Omental fat pad (tissue), 4 donors: ENCODE measurements around the gene ACAD8. TPM values are rescaled to one million over a fixed set of nuclear protein-coding genes. Genes with fewer than 3 reads are reported as not detected.

ENCODE experiments used
- ATAC-seq: fragments of 150-250 bp; one replicate; pipeline ENCODE4 v1.9.1; 2016; ENCODE audit warnings: mild to moderate bottlenecking, moderate library complexity; ENCODE audit not compliant: low FRiP score
- DNase-seq: peaks from one replicate; pipeline ENCODE4 v3.0.0-alpha.2; 2019; ENCODE audit warnings: low spot score
- total RNA-seq, 4 donors: library from RNA; depleted of rRNA; stranded (reverse); fragments of >200 nt; gene quantifications; one replicate each; pipeline ENCODE4 v1.1.0, GENCODE V29; 2016
- TF ChIP-seq, protein P1 (sequence below), 3 donors: fragments of 450-650 bp; IDR thresholded peaks; one replicate each; pipeline ENCODE4 v1.5.1; 2016 to 2017; ENCODE audit warnings: antibody characterized with exemption in 3 of 3, mild to moderate bottlenecking in 3 of 3, moderate library complexity in 2 of 3

The ACAD8 gene
- total RNA-seq, 4 donors from 2014 or later, result 21.4 to 33.4 (median 28.2) TPM

DNA sequence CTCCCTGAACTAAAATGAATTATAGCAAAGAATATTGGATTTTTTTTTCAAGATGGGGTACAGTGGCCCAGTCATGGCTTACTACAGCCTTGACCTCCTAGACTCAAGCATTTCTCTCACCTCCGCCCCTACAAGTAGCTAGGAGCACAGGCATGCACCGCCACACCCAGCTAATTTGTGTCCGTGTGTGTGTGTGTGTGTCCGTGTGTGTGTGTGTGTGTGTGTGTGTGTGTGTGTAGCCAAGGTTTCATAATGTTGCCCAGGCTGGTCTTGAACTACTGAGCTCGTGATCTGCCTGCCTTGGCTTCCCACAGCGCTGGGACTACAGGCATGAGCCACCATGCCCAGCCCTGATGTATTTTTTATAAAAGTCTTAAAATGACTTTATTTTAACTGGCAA is 12.8 kb upstream of the ACAD8 start:
- ATAC-seq (no peak), DNase-seq (no peak)
- TF ChIP-seq, protein P1, sequence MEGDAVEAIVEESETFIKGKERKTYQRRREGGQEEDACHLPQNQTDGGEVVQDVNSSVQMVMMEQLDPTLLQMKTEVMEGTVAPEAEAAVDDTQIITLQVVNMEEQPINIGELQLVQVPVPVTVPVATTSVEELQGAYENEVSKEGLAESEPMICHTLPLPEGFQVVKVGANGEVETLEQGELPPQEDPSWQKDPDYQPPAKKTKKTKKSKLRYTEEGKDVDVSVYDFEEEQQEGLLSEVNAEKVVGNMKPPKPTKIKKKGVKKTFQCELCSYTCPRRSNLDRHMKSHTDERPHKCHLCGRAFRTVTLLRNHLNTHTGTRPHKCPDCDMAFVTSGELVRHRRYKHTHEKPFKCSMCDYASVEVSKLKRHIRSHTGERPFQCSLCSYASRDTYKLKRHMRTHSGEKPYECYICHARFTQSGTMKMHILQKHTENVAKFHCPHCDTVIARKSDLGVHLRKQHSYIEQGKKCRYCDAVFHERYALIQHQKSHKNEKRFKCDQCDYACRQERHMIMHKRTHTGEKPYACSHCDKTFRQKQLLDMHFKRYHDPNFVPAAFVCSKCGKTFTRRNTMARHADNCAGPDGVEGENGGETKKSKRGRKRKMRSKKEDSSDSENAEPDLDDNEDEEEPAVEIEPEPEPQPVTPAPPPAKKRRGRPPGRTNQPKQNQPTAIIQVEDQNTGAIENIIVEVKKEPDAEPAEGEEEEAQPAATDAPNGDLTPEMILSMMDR (IDR thresholded peaks at IDR 0.05), result no peak

DNA sequence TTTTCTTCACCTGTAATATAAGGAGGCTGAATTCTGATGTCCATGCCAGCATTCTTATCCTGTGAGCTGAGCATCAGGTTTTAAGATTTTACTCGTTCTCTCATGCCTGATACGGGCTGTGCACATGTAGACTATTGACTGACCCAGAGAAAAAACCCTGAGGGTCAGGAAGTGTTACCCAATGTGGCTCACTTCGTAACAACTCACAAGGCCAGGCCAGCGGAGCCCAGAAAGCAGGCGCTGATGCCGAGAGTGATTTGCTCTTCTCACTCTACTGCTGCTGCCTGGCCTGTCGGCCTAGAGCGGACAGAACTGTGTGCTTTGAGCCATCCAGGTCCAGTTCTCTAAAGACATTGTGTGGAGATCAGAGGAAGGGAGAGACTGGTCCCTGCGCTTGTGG is 11.0 kb upstream of the ACAD8 start:
- ATAC-seq (no peak), DNase-seq (no peak)
- TF ChIP-seq, protein P1 (IDR thresholded peaks at IDR 0.05), result no peak

DNA sequence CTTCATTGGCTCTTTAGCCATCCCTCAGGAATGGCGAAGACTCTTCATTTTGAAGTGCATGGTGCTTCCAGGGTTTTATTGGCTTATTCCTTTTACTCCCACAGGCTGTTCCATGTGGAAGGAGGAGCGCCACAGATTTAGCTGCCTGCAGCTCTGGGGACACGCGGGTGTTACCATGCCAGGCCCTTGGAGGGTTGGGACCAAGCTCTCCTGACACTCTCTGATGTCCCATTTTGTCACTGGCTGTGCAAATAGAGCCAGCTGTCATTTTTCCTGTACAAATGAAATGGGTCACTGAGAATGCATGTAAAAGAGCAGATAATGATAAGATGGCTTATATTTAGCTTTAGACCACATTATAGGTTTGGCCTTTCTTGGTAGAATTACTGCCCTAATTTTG is 9.5 kb upstream of the ACAD8 start:
- TF ChIP-seq, protein P1 (IDR thresholded peaks at IDR 0.05), result no peak
- DNase-seq (no peak), ATAC-seq (no peak)

DNA sequence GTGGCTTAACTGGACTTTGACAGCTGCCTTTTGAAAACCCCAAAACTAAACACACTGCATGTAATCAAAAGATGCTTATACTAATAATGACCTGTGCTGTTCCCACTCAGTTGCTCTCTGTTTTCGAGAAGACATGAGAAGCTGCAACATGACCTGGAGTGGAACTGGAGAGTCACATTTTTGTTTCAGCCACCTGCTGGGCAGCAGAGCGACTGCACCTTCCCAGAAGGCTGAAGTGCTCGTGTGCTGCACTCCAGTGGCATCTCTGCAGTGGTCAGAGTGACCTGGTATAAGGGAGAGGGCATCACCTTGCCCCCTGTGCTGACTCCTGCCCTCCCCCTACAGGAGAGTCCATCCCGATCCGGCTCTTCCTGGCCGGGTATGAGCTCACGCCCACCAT is 8.8 kb upstream of the ACAD8 start:
- ATAC-seq (no peak), DNase-seq (no peak)
- TF ChIP-seq, protein P1 (IDR thresholded peaks at IDR 0.05), result no peak

DNA sequence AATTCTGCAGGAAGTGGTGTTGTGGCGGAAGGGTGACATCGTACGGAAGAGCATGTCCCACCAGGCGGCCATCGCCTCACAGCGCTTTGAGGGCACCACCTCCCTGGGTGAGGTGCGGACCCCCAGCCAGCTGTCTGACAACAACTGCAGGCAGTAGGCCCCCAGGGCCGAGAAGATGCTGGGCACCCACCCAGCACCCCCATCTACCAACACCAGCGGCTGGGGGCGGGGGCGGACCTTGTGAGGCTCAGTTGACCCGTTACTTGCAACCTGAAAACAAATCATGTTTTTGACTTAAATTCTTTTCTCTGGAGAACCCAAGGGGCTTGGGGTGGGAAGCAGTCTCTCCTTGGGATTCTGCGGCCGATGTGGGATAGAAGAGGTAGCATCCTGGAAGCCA is 7.9 kb upstream of the ACAD8 start:
- TF ChIP-seq, protein P1 (IDR thresholded peaks at IDR 0.05), result no peak
- ATAC-seq, result no peak
- no peak for DNase-seq

DNA sequence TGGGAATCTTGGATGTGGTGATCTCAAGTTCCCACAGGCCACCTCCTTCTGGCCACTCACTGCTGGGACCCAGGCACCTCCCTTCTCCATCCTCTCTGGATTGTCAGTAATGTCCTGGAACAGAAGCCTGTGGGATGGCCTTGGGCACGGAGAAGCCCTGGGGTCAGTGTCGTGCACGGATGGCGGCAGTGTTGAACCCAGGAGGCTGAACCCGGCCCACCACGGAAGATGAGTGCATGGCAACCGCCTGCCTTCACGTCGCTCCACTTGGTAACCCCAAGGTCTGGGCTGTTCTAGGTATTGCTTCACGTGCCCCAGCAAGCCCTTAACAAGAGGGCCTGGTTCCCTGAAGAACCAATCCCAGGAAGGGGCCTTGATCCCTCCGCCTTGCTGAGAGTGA is 7.3 kb upstream of the ACAD8 start:
- DNase-seq (no peak), ATAC-seq (no peak)
- TF ChIP-seq, protein P1 (IDR thresholded peaks at IDR 0.05), result no peak

DNA sequence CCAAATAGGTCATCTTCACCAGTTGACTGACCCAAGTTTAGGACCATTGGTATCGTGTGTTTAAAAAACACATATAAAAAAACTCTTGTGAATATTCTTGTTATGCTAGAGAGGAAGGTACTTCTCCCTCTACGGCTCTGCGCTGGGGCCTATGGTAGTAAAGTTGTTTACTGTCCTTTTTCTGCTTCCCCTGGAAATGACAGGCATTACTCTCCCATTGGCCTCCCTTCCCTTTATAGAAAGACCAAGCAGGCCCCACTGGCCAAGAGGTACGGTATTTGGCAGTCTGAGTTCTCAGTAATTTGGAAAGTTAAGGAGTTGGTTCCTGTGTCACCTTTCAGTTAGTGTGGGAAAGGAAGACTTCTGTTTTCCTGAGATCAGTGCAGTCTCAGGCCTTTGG is 6.7 kb upstream of the ACAD8 start:
- ATAC-seq (no peak), DNase-seq (no peak)
- TF ChIP-seq, protein P1 (IDR thresholded peaks at IDR 0.05), result no peak
